SU-DHL-6 (cell line): Measurements from ENCODE around the gene AP1S3.

Source experiments
- EZH2phosphoT487 ChIP-seq: fragments of 200-600 bp; sonication (generic), shearing (Covaris generic); conservative IDR thresholded peaks from 2 replicates; pipeline ENCODE4 v1.6.1; 2018; ENCODE audit warnings: mild to moderate bottlenecking, antibody characterized with exemption, low read length, moderate library complexity, mixed read lengths
- TF ChIP-seq, protein P1 (sequence below): fragments of 200-600 bp; sonication (generic); IDR thresholded peaks from one replicate; pipeline ENCODE4 v1.5.1; 2017; ENCODE audit warnings: antibody characterized with exemption, mild to moderate bottlenecking, low read length, moderate library complexity; ENCODE audit not compliant: insufficient read depth, poor library complexity, severe bottlenecking

GRCh38 chr2:223736488-223736887 lies 100.9 kb downstream of the AP1S3 start:
- TF ChIP-seq, protein P1, sequence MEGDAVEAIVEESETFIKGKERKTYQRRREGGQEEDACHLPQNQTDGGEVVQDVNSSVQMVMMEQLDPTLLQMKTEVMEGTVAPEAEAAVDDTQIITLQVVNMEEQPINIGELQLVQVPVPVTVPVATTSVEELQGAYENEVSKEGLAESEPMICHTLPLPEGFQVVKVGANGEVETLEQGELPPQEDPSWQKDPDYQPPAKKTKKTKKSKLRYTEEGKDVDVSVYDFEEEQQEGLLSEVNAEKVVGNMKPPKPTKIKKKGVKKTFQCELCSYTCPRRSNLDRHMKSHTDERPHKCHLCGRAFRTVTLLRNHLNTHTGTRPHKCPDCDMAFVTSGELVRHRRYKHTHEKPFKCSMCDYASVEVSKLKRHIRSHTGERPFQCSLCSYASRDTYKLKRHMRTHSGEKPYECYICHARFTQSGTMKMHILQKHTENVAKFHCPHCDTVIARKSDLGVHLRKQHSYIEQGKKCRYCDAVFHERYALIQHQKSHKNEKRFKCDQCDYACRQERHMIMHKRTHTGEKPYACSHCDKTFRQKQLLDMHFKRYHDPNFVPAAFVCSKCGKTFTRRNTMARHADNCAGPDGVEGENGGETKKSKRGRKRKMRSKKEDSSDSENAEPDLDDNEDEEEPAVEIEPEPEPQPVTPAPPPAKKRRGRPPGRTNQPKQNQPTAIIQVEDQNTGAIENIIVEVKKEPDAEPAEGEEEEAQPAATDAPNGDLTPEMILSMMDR, result no peak
- TF ChIP-seq EZH2phosphoT487, result no peak
